Endothelial cell (in vitro differentiated cells): Measurements from ENCODE around the gene KIR2DL1. TPM values are rescaled to one million over a fixed set of nuclear protein-coding genes. Genes with fewer than 3 reads are reported as not detected.
"Not testable (repeated sequence)": the region's sequence is repeated elsewhere in the genome, so short reads cannot be mapped to it uniquely, and the experiment has no call there.

Experiments
- DNase-seq: peaks from one replicate; pipeline ENCODE4 v3.0.0; 2021; ENCODE audit warnings: low spot score
- H3K27ac Mint-ChIP-seq: one replicate; pipeline ENCODE4 v1.8.0; 2021; ENCODE audit warnings: mixed read lengths, inconsistent platforms; ENCODE audit not compliant: unreplicated experiment
- H3K27me3 Mint-ChIP-seq: one replicate; pipeline ENCODE4 v1.8.0; 2021; ENCODE audit warnings: mild to moderate bottlenecking, moderate library complexity, mixed read lengths, inconsistent platforms; ENCODE audit not compliant: unreplicated experiment
- H3K36me3 Mint-ChIP-seq: one replicate; pipeline ENCODE4 v1.8.0; 2021; ENCODE audit warnings: mild to moderate bottlenecking, low read depth, mixed read lengths, inconsistent platforms; ENCODE audit not compliant: unreplicated experiment
- H3K4me1 Mint-ChIP-seq: one replicate; pipeline ENCODE4 v1.8.0; 2021; ENCODE audit warnings: mild to moderate bottlenecking, mixed read lengths, inconsistent platforms; ENCODE audit not compliant: unreplicated experiment
- H3K4me3 Mint-ChIP-seq: one replicate; pipeline ENCODE4 v1.8.0; 2021; ENCODE audit warnings: mild to moderate bottlenecking, mixed read lengths, inconsistent platforms; ENCODE audit not compliant: unreplicated experiment
- H3K9me3 Mint-ChIP-seq: one replicate; pipeline ENCODE4 v1.8.0; 2021; ENCODE audit warnings: mixed read lengths, inconsistent platforms; ENCODE audit not compliant: unreplicated experiment
- long read RNA-seq: library from polyadenylated mRNA; unstranded; transcript quantifications from one replicate; pipeline ENCODE4 v2.0.0, GENCODE V29; 2020; ENCODE audit not compliant: unreplicated experiment
- total RNA-seq: library from RNA; stranded (reverse); fragmentation: NEBNext Ultra II Directional; extraction: Animal tissue kit (Norgen Biotek cat#: 25700); gene quantifications from one replicate; pipeline ENCODE4 v1.2.1, GENCODE V29; 2021; ENCODE audit not compliant: unreplicated experiment
- TF ChIP-seq, protein P1 (sequence below): fragments of 200-600 bp; sonication (generic); IDR thresholded peaks from one replicate; pipeline ENCODE4 v1.5.0; 2021; ENCODE audit warnings: antibody characterized with exemption; ENCODE audit not compliant: unreplicated experiment

Gene KIR2DL1
- total RNA-seq = not detected
- long read RNA-seq, partial matches to known transcripts = 0 of 1 reads
- long read RNA-seq, other reads (novel, unspliced or antisense) = 1 of 1 reads

DNA sequence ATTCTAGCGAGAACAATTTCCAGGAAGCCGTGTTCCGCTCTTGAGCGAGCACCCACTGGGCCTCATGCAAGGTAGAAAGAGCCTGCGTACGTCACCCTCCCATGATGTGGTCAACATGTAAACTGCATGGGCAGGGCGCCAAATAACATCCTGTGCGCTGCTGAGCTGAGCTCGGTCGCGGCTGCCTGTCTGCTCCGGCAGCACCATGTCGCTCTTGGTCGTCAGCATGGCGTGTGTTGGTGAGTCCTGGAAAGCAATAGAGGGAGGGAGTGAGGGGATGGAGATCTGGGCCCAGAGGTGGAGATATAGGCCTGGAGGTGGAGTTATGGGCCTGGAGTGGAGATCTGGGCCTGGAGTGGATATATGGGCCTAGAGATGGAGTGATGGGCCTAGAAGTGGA, at the start of gene KIR2DL1:
KIR2DL1 (plus strand) TSS at position 148 of the 400 bp plus-strand sequence; CDS start at position 206, 58 bp downstream.
- peaks cover 59% of the 10 kb centered on the region for H3K9me3 Mint-ChIP-seq

DNA sequence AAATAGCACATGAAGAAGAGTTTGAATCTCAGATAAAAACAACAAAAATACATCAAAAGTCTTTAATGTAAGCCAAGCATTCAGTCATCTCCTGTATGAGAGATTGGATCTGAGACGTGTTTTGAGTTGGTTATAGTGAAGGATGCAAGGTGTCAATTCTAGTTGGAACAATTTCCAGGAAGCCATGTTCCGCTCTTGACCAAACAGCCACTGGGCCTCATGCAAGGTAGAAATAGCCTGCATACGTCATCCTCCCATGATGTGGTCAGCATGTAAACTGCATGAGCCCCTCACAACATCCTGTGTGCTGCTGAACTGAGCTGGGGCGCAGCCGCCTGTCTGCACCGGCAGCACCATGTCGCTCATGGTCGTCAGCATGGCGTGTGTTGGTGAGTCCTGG, 45.5 kb upstream of the KIR2DL1 start, which contains the start of gene KIR3DL3:
KIR3DL3 (plus strand) TSS at position 301 of the 400 bp plus-strand sequence; CDS start at position 356, 55 bp downstream.
- TF ChIP-seq, protein P1, sequence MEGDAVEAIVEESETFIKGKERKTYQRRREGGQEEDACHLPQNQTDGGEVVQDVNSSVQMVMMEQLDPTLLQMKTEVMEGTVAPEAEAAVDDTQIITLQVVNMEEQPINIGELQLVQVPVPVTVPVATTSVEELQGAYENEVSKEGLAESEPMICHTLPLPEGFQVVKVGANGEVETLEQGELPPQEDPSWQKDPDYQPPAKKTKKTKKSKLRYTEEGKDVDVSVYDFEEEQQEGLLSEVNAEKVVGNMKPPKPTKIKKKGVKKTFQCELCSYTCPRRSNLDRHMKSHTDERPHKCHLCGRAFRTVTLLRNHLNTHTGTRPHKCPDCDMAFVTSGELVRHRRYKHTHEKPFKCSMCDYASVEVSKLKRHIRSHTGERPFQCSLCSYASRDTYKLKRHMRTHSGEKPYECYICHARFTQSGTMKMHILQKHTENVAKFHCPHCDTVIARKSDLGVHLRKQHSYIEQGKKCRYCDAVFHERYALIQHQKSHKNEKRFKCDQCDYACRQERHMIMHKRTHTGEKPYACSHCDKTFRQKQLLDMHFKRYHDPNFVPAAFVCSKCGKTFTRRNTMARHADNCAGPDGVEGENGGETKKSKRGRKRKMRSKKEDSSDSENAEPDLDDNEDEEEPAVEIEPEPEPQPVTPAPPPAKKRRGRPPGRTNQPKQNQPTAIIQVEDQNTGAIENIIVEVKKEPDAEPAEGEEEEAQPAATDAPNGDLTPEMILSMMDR = no peak
- Mint-ChIP-seq H3K4me1 (no peaks in the 10 kb centered on the region), H3K36me3 (peaks cover 22% of the 10 kb centered on the region), H3K27ac (no peak within 1 kb of the TSS), H3K27me3 (peaks cover 15% of the 10 kb centered on the region), H3K9me3 (peaks cover 52% of the 10 kb centered on the region), H3K4me3 (peak within 1 kb of the TSS; percentile 42)
- DNase-seq = no peak

More for the DNA sequence above, at the start of gene KIR2DL1:
- Mint-ChIP-seq H3K27me3 (peaks cover 14% of the 10 kb centered on the region), H3K36me3 (peaks cover 21% of the 10 kb centered on the region), H3K4me3 (peak within 1 kb of the TSS; percentile 23), H3K27ac (peak within 1 kb of the TSS; percentile 59)
- H3K4me1 Mint-ChIP-seq, DNase-seq: not testable (repeated sequence)

DNA sequence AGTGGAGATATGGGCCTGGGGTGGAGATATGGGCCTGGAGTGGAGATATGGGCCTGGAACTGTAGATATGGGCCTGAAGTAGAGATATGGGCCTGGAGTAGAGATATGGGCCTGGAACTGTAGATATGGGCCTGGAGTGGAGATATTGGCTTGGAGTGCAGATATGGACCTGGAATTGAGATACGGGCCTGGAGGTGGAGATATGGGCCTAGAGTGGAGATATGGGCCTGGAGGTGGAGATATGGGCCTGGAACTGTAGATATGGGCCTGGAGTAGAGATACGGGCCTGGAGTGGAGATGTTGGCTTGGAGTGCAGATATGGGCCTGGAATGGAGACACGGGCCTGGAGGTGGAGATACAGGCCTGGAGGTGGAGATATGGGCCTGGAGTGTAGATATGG, 44.9 kb upstream of the KIR2DL1 start:
- H3K4me3 Mint-ChIP-seq = peak overlapping the region; percentile 42

DNA sequence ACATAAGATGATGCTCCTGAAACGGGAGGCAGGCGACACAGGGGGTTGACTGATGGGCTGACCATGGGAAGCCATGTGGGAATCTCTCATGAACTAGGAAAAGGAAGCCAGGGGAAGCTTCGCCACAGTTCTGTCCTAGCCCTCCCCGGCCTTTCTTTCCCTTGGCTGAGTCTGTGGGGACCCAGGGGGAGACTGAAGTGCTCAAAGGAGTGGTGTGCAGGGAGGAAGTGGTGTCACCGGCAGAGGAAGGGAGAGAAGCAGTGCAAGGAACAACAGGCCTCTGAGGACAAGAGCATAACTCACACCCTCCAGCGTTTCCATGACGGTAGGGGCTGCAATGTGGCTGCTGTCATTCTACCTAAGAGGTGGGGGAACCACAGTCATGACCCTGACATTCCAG, 44.3 kb upstream of the KIR2DL1 start:
- TF ChIP-seq, protein P1 = no peak
- Mint-ChIP-seq H3K4me1 (no peaks in the 10 kb centered on the region), H3K27me3 (peaks cover 15% of the 10 kb centered on the region), H3K36me3 (peaks cover 23% of the 10 kb centered on the region), H3K4me3 (no peak overlapping the region), H3K27ac (no peak overlapping the region), H3K9me3 (peaks cover 49% of the 10 kb centered on the region)
- no peak for DNase-seq

More for the DNA sequence above, 44.9 kb upstream of the KIR2DL1 start:
- peaks cover 23% of the 10 kb centered on the region for H3K36me3 Mint-ChIP-seq
- H3K27me3 Mint-ChIP-seq = peaks cover 15% of the 10 kb centered on the region
- no peaks in the 10 kb centered on the region for H3K4me1 Mint-ChIP-seq
- H3K27ac Mint-ChIP-seq = no peak overlapping the region
- DNase-seq = no peak
- H3K9me3 Mint-ChIP-seq = peaks cover 53% of the 10 kb centered on the region
- TF ChIP-seq, protein P1 = no peak

DNA sequence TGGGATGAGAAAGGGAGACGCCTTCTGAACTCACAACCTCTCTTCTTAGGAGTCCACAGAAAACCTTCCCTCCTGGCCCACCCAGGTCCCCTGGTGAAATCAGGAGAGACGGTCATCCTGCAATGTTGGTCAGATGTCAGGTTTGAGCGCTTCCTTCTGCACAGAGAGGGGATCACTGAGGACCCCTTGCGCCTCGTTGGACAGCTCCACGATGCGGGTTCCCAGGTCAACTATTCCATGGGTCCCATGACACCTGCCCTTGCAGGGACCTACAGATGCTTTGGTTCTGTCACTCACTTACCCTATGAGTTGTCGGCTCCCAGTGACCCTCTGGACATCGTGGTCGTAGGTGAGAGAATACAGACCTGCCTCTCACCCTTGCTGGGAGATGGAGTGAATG, 42.0 kb upstream of the KIR2DL1 start:
- TF ChIP-seq, protein P1 = no peak
- no peak overlapping the region for H3K27ac Mint-ChIP-seq
- no peaks in the 10 kb centered on the region for H3K4me1 Mint-ChIP-seq
- DNase-seq = no peak
- H3K27me3 Mint-ChIP-seq = peaks cover 16% of the 10 kb centered on the region
- peaks cover 34% of the 10 kb centered on the region for H3K36me3 Mint-ChIP-seq
- no peak overlapping the region for H3K4me3 Mint-ChIP-seq
- peaks cover 58% of the 10 kb centered on the region for H3K9me3 Mint-ChIP-seq
